Measurements from ENCODE around the gene SLC30A4.

DNA sequence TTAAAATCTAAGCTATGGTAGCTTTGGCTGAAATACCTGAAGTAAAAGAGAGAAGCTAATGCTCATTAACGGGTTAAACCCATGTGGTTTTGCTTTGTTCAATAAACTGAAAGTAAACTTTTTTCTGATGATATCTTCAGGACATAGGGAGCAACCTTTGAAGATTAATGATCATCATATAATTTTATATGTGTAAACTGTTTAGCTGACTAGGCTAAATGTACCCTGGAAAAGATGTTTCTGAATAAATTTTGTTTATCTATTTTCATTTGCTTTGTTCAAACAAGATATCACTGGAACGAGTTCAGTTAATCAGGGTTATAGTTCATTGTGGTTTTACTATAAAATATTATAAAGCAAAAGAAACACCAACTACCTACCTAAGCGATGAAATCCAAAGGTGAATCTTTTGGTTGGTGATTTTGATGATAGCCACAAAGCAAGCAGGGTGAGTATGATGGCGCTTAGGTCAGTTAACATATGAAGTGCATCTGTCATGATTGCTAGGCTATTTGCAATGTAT lies 11.7 kb downstream of the SLC30A4 start:
- TF ChIP-seq POLR2A (IDR thresholded peaks at IDR 0.05): no peak
- TF ChIP-seq, protein P1, sequence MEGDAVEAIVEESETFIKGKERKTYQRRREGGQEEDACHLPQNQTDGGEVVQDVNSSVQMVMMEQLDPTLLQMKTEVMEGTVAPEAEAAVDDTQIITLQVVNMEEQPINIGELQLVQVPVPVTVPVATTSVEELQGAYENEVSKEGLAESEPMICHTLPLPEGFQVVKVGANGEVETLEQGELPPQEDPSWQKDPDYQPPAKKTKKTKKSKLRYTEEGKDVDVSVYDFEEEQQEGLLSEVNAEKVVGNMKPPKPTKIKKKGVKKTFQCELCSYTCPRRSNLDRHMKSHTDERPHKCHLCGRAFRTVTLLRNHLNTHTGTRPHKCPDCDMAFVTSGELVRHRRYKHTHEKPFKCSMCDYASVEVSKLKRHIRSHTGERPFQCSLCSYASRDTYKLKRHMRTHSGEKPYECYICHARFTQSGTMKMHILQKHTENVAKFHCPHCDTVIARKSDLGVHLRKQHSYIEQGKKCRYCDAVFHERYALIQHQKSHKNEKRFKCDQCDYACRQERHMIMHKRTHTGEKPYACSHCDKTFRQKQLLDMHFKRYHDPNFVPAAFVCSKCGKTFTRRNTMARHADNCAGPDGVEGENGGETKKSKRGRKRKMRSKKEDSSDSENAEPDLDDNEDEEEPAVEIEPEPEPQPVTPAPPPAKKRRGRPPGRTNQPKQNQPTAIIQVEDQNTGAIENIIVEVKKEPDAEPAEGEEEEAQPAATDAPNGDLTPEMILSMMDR (IDR thresholded peaks at IDR 0.05): no peak

Measured in transverse colon (tissue), 3 donors.